GM23338 (cell line): ENCODE results near the gene RINT1. TPM values are rescaled to one million over a fixed set of nuclear protein-coding genes. Genes with fewer than 3 reads are reported as not detected.

Source experiments
- ATAC-seq: fragments of 200-7000 bp; cut with Tn5 transposase; 3 replicates; pipeline ENCODE4 v1.9.1; 2020
- DNase-seq: peaks from one replicate; pipeline ENCODE4 v3.0.0-alpha.2; 2015; ENCODE audit warnings: low spot score
- H2AFZ ChIP-seq: fragments of 200-600 bp; sonication (generic); 2 replicates; pipeline ENCODE4 v1.8.0; 2016; ENCODE audit warnings: antibody characterized with exemption, mild to moderate bottlenecking, moderate library complexity
- H3F3A ChIP-seq: fragments of 200-600 bp; sonication (generic); replicated peaks from 2 replicates; pipeline ENCODE4 v1.8.0; 2017; ENCODE audit warnings: antibody characterized with exemption, mixed run types, low read depth
- H3K27ac ChIP-seq: fragments of 200-600 bp; sonication (generic); 2 replicates; pipeline ENCODE4 v1.6.1; 2016; ENCODE audit warnings: low read depth
- H3K27me3 ChIP-seq: fragments of 200-600 bp; sonication (generic); 2 replicates; pipeline ENCODE4 v1.8.0; 2016; ENCODE audit warnings: mild to moderate bottlenecking, mixed run types, moderate library complexity; ENCODE audit not compliant: insufficient read depth
- H3K36me3 ChIP-seq: fragments of 200-600 bp; sonication (generic); 2 replicates; pipeline ENCODE4 v1.8.0; 2016; ENCODE audit warnings: mild to moderate bottlenecking; ENCODE audit not compliant: insufficient read depth
- H3K4me1 ChIP-seq: fragments of 200-600 bp; sonication (generic); 2 replicates; pipeline ENCODE4 v1.8.0; 2016; ENCODE audit warnings: mild to moderate bottlenecking, moderate library complexity; ENCODE audit not compliant: insufficient read depth
- H3K4me2 ChIP-seq: fragments of 200-600 bp; sonication (generic); 2 replicates; pipeline ENCODE4 v1.7.1; 2017; ENCODE audit warnings: mixed run types
- H3K4me3 ChIP-seq: fragments of 200-600 bp; sonication (generic); 2 replicates; pipeline ENCODE4 v1.6.1; 2016; ENCODE audit warnings: mixed run types
- H3K79me2 ChIP-seq: fragments of 200-600 bp; sonication (generic); replicated peaks from 2 replicates; pipeline ENCODE4 v1.8.0; 2017; ENCODE audit warnings: mild to moderate bottlenecking; ENCODE audit not compliant: insufficient read depth
- H3K9me2 ChIP-seq: fragments of 200-600 bp; sonication (generic); 2 replicates; pipeline ENCODE4 v1.8.0; 2017; ENCODE audit not compliant: insufficient read depth
- H4K20me1 ChIP-seq: fragments of 200-600 bp; sonication (generic); replicated peaks from 2 replicates; pipeline ENCODE4 v1.8.0; 2017; ENCODE audit warnings: mild to moderate bottlenecking; ENCODE audit not compliant: insufficient read depth
- H3K27ac Mint-ChIP-seq: 2 replicates; pipeline ENCODE4 v1.8.0; 2020; ENCODE audit warnings: inconsistent platforms, mild to moderate bottlenecking, moderate library complexity, mixed read lengths
- H3K27me3 Mint-ChIP-seq: 3 replicates; pipeline ENCODE4 v1.8.0; 2022; ENCODE audit warnings: low read depth, mild to moderate bottlenecking, moderate library complexity, mixed read lengths, inconsistent platforms; ENCODE audit not compliant: insufficient read depth, poor library complexity
- H3K36me3 Mint-ChIP-seq: 3 replicates; pipeline ENCODE4 v1.8.0; 2021; ENCODE audit warnings: low read depth, mild to moderate bottlenecking, inconsistent platforms, moderate library complexity, mixed read lengths
- H3K4me1 Mint-ChIP-seq: 3 replicates; pipeline ENCODE4 v1.8.0; 2020; ENCODE audit warnings: mild to moderate bottlenecking, inconsistent platforms, mixed read lengths
- H3K4me3 Mint-ChIP-seq: 3 replicates; pipeline ENCODE4 v1.8.0; 2021; ENCODE audit warnings: moderate library complexity, mild to moderate bottlenecking, inconsistent platforms, mixed read lengths
- H3K9me3 Mint-ChIP-seq: 3 replicates; pipeline ENCODE4 v1.8.0; 2020; ENCODE audit warnings: moderate library complexity, mild to moderate bottlenecking, inconsistent platforms, mixed read lengths
- CREB1 ChIP-seq: fragments of 250-450 bp; sonication (Bioruptor Pico); IDR thresholded peaks from 2 replicates; pipeline ENCODE4 v1.5.0; 2020; ENCODE audit warnings: low read depth, mild to moderate bottlenecking, moderate library complexity
- EZH2 ChIP-seq: fragments of 200-600 bp; sonication (generic); IDR thresholded peaks from one replicate; pipeline ENCODE4 v1.8.0; 2017; ENCODE audit warnings: antibody characterized with exemption, mild to moderate bottlenecking, low read depth; ENCODE audit not compliant: unreplicated experiment
- JUNB ChIP-seq: IDR thresholded peaks from one replicate; pipeline ENCODE4 v1.6.1; 2016; ENCODE audit warnings: antibody characterized with exemption; ENCODE audit not compliant: unreplicated experiment
- NANOG ChIP-seq: IDR thresholded peaks from 2 replicates; pipeline ENCODE4 v1.6.1; 2016; ENCODE audit warnings: antibody characterized with exemption, borderline replicate concordance
- POLR2AphosphoS5 ChIP-seq: IDR thresholded peaks from 2 replicates; pipeline ENCODE4 v1.6.1; 2016; ENCODE audit warnings: antibody characterized with exemption, low read depth
- STAT1 ChIP-seq: IDR thresholded peaks from one replicate; pipeline ENCODE4 v1.6.1; 2016; ENCODE audit warnings: antibody characterized with exemption; ENCODE audit not compliant: unreplicated experiment
- ZNF114 ChIP-seq: fragments of 250-450 bp; sonication (Bioruptor Pico); IDR thresholded peaks from 2 replicates; pipeline ENCODE4 v1.5.0; 2020; ENCODE audit warnings: mild to moderate bottlenecking, moderate library complexity
- ZNF331 ChIP-seq: fragments of 250-450 bp; sonication (Bioruptor Pico); IDR thresholded peaks from 2 replicates; pipeline ENCODE4 v1.5.0; 2020; ENCODE audit warnings: low read depth, mild to moderate bottlenecking, moderate library complexity
- polyA plus RNA-seq: library from polyadenylated mRNA; unstranded; fragments of >200 nt; fragmentation: Nextera tagmentation; extraction: Ambion mirVana; gene quantifications from 2 replicates; pipeline ENCODE4 v1.2.1, GENCODE V29; 2016
- total RNA-seq: library from RNA; depleted of rRNA; stranded (reverse); fragments of >200 nt; shearing (Covaris generic); gene quantifications from 2 replicates; pipeline ENCODE4 v1.2.3, GENCODE V29; 2014
- TF ChIP-seq, protein P1 (sequence below): IDR thresholded peaks from one replicate; pipeline ENCODE4 v1.6.1; 2018; ENCODE audit warnings: antibody characterized with exemption; ENCODE audit not compliant: unreplicated experiment
- TF ChIP-seq, protein P2 (sequence below): IDR thresholded peaks from 2 replicates; pipeline ENCODE4 v1.6.1; 2016; ENCODE audit warnings: antibody characterized with exemption

Gene RINT1
- total and polyA plus RNA-seq, 2 experiments from 2014 or later: 18.5 to 31.2 TPM

GRCh38 chr7:105493196-105493922 is 38.6 kb upstream of the RINT1 start:
- no peaks in the 10 kb centered on the region for H3K4me1 ChIP-seq
- DNase-seq (no peak), ATAC-seq (no peak)
- Mint-ChIP-seq H3K27me3 (no peaks in the 10 kb centered on the region), H3K27ac (peak overlapping the region; percentile 1; the same call in 1 of the 2 replicates), H3K4me1 (no peaks in the 10 kb centered on the region; the same call in 2 of the 3 replicates), H3K9me3 (no peaks in the 10 kb centered on the region), H3K36me3 (peaks cover 26% of the 10 kb centered on the region), H3K4me3 (no peak overlapping the region)
- TF ChIP-seq, protein P1, sequence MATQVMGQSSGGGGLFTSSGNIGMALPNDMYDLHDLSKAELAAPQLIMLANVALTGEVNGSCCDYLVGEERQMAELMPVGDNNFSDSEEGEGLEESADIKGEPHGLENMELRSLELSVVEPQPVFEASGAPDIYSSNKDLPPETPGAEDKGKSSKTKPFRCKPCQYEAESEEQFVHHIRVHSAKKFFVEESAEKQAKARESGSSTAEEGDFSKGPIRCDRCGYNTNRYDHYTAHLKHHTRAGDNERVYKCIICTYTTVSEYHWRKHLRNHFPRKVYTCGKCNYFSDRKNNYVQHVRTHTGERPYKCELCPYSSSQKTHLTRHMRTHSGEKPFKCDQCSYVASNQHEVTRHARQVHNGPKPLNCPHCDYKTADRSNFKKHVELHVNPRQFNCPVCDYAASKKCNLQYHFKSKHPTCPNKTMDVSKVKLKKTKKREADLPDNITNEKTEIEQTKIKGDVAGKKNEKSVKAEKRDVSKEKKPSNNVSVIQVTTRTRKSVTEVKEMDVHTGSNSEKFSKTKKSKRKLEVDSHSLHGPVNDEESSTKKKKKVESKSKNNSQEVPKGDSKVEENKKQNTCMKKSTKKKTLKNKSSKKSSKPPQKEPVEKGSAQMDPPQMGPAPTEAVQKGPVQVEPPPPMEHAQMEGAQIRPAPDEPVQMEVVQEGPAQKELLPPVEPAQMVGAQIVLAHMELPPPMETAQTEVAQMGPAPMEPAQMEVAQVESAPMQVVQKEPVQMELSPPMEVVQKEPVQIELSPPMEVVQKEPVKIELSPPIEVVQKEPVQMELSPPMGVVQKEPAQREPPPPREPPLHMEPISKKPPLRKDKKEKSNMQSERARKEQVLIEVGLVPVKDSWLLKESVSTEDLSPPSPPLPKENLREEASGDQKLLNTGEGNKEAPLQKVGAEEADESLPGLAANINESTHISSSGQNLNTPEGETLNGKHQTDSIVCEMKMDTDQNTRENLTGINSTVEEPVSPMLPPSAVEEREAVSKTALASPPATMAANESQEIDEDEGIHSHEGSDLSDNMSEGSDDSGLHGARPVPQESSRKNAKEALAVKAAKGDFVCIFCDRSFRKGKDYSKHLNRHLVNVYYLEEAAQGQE: no peak
- TF ChIP-seq ZNF331 (no peak), POLR2AphosphoS5 (no peak), STAT1 (no peak), ZNF114 (no peak), CREB1 (CRISPR knock-in tag) (no peak)
- H3K27me3 ChIP-seq: no peaks in the 10 kb centered on the region
- peaks cover 14% of the 10 kb centered on the region; the same call in 1 of the 2 replicates for H3K79me2 ChIP-seq
- 0 out of 2 replicates have a peak, but pooled peaks cover 5% of the 10 kb centered on the region for H4K20me1 ChIP-seq
- no peak overlapping the region for H3K4me3 ChIP-seq
- H3K4me2 ChIP-seq: no peak overlapping the region
- no peaks in the 10 kb centered on the region for H3K9me2 ChIP-seq
- H3K36me3 ChIP-seq: peaks cover 15% of the 10 kb centered on the region; the same call in 1 of the 2 replicates
- H3F3A ChIP-seq: peaks cover 9% of the 10 kb centered on the region; the same call in 1 of the 2 replicates
- H3K27ac ChIP-seq: peak overlapping the region; percentile 45; the same call in 1 of the 2 replicates
- no peak overlapping the region for H2AFZ ChIP-seq

DNA sequence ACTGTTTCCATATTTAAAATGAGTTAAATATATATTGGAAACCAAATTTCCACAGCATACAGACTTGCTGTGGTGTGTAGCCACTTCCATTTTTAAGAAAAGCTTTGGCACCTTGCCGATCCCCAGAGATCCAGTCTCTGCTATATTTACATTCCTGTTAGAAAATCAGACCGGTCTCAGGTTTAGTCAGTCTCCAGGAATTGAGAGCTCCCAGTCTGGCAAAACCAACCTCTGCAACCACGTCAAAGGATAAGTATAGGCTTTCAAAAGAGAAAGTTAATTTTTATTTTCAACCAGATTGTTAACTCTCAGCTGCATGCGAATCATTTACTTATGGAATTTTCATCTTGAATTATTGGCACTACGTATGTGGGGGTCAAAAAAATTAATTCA is 38.1 kb upstream of the RINT1 start:
- no peak for DNase-seq
- no peak for TF ChIP-seq ZNF114
- no peak for TF ChIP-seq ZNF331
- no peak for TF ChIP-seq EZH2
- TF ChIP-seq, protein P2, sequence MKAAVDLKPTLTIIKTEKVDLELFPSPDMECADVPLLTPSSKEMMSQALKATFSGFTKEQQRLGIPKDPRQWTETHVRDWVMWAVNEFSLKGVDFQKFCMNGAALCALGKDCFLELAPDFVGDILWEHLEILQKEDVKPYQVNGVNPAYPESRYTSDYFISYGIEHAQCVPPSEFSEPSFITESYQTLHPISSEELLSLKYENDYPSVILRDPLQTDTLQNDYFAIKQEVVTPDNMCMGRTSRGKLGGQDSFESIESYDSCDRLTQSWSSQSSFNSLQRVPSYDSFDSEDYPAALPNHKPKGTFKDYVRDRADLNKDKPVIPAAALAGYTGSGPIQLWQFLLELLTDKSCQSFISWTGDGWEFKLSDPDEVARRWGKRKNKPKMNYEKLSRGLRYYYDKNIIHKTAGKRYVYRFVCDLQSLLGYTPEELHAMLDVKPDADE: no peak
- no peak for TF ChIP-seq NANOG
- TF ChIP-seq JUNB: no peak
- TF ChIP-seq STAT1: no peak
- no peak for TF ChIP-seq POLR2AphosphoS5

More for the DNA sequence above, 38.1 kb upstream of the RINT1 start:
- Mint-ChIP-seq H3K36me3 (peaks cover 22% of the 10 kb centered on the region; the same call in 2 of the 3 replicates), H3K9me3 (no peaks in the 10 kb centered on the region), H3K27me3 (no peaks in the 10 kb centered on the region), H3K4me1 (no peaks in the 10 kb centered on the region; the same call in 1 of the 3 replicates), H3K27ac (no peak overlapping the region), H3K4me3 (no peak overlapping the region)
- H3K27me3 ChIP-seq: no peaks in the 10 kb centered on the region
- H3K27ac ChIP-seq: 0 out of 2 replicates have a peak overlapping the region, but pooled peaks have one; percentile 27
- H3K4me1 ChIP-seq: no peaks in the 10 kb centered on the region
- H3K4me2 ChIP-seq: no peak overlapping the region
- peaks cover 9% of the 10 kb centered on the region; the same call in 1 of the 2 replicates for H3F3A ChIP-seq
- peaks cover 15% of the 10 kb centered on the region; the same call in 1 of the 2 replicates for H3K36me3 ChIP-seq
- 0 out of 2 replicates have a peak, but pooled peaks cover 5% of the 10 kb centered on the region for H4K20me1 ChIP-seq
- H3K4me3 ChIP-seq: no peak overlapping the region
- H3K9me2 ChIP-seq: no peaks in the 10 kb centered on the region
- H2AFZ ChIP-seq: no peak overlapping the region
- peaks cover 14% of the 10 kb centered on the region; the same call in 1 of the 2 replicates for H3K79me2 ChIP-seq
- ATAC-seq: no peak
